ENCODE measurements around the gene GYPB. TPM values are rescaled to one million over a fixed set of nuclear protein-coding genes. Genes with fewer than 3 reads are reported as not detected.
"Not testable (repeated sequence)": the region's sequence is repeated elsewhere in the genome, so short reads cannot be mapped to it uniquely, and the experiment has no call there.

The GYPB gene
- total and polyA plus RNA-seq, 7 experiments from 2014 or later = not detected

- CTCF ChIA-PET; intact Hi-C loops (cut with micrococcal nuclease); H3K4me3 ChIP-seq (ENCODE audit: low read length); POLR2A ChIA-PET; H3K4me1 Mint-ChIP-seq; H3K4me1 ChIP-seq (ENCODE audit: control insufficient read depth in 2 of 2, insufficient read depth in 2 of 2, low read length in 2 of 2); H3K27ac ChIP-seq (ENCODE audit: low read depth, low read length); H3K36me3 ChIP-seq (ENCODE audit: control insufficient read depth in 2 of 3, insufficient read depth in 3 of 3, low read length in 3 of 3); ATAC-seq; H3K27me3 ChIP-seq (ENCODE audit: control insufficient read depth in 2 of 2, insufficient read depth in 2 of 2, low read length in 2 of 2); H3K27ac Mint-ChIP-seq; H3K36me3 Mint-ChIP-seq; H3K27me3 Mint-ChIP-seq; H3K9me3 ChIP-seq (ENCODE audit: control insufficient read depth in 2 of 3, low read length in 3 of 3); H3K9me3 Mint-ChIP-seq; DNase-seq; H3K4me3 Mint-ChIP-seq: not testable (repeated sequence)
Observed at GRCh38 chr4:144049495-144050424, 30.6 kb upstream of the GYPB start.

DNA sequence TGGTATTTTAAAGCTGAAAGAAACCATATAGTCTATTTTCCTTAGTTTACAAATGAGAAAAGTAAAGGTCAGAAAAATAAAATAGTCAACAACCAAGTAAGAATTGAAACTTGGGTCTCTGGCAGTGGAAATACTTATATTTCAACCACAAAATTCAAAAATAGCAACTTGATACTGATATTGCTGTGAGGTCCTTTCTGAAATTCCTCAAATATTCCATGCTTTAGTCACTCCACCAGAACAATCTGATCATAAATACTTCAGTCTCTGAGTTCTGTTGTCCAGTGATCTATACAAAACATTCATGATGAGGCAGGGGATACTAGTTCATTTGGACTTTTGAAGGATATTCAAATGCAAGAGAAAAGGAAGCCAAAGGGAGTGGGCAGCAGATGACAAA is 25.8 kb upstream of the GYPB start:
- ATAC-seq; H3K4me1 ChIP-seq (ENCODE audit: control insufficient read depth in 2 of 2, insufficient read depth in 2 of 2, low read length in 2 of 2); H3K27ac ChIP-seq (ENCODE audit: low read depth, low read length); POLR2A ChIA-PET; H3K4me3 ChIP-seq (ENCODE audit: low read length); H3K27me3 Mint-ChIP-seq; CTCF ChIA-PET; H3K4me3 Mint-ChIP-seq; DNase-seq; H3K36me3 ChIP-seq (ENCODE audit: control insufficient read depth in 2 of 3, insufficient read depth in 3 of 3, low read length in 3 of 3); intact Hi-C loops (cut with micrococcal nuclease); H3K27ac Mint-ChIP-seq; H3K9me3 ChIP-seq (ENCODE audit: control insufficient read depth in 2 of 3, low read length in 3 of 3); H3K36me3 Mint-ChIP-seq; H3K4me1 Mint-ChIP-seq; H3K27me3 ChIP-seq (ENCODE audit: control insufficient read depth in 2 of 2, insufficient read depth in 2 of 2, low read length in 2 of 2): not testable (repeated sequence)
- peaks cover 2 to 12% (median 6%) of the 10 kb centered on the region in 11 donors for H3K9me3 Mint-ChIP-seq

DNA sequence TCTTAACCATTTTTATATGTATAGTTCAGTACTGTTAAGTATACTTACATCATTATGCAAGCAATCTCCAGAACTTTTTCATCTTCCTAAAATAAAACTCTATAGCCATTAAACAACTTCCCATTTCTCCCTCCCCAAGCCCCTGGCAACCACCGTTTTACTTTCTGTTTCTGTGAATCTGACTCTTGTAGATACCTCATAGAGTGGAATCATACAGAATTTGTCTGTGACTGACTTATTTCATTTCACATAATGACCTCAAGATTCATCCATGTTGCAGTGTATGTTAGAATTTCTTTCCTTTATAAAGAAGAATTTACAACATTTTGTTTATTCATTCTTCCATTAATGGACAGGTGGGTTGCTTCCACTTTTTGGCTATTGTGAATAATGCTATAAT is 13.4 kb upstream of the GYPB start:
- Mint-ChIP-seq H3K4me1 (peaks cover 0 to 14% (median 2%) of the 10 kb centered on the region in 7 donors), H3K27me3 (peaks cover 0 to 13% (median 8%) of the 10 kb centered on the region in 5 donors)
- H3K27ac ChIP-seq (ENCODE audit: low read depth, low read length); intact Hi-C loops (cut with micrococcal nuclease); H3K4me3 ChIP-seq (ENCODE audit: low read length); ATAC-seq; H3K36me3 Mint-ChIP-seq; H3K27me3 ChIP-seq (ENCODE audit: control insufficient read depth in 2 of 2, insufficient read depth in 2 of 2, low read length in 2 of 2); DNase-seq; H3K4me3 Mint-ChIP-seq; H3K36me3 ChIP-seq (ENCODE audit: control insufficient read depth in 2 of 3, insufficient read depth in 3 of 3, low read length in 3 of 3); POLR2A ChIA-PET; H3K27ac Mint-ChIP-seq; H3K9me3 Mint-ChIP-seq; H3K9me3 ChIP-seq (ENCODE audit: control insufficient read depth in 2 of 3, low read length in 3 of 3); H3K4me1 ChIP-seq (ENCODE audit: control insufficient read depth in 2 of 2, insufficient read depth in 2 of 2, low read length in 2 of 2); CTCF ChIA-PET: not testable (repeated sequence)

DNA sequence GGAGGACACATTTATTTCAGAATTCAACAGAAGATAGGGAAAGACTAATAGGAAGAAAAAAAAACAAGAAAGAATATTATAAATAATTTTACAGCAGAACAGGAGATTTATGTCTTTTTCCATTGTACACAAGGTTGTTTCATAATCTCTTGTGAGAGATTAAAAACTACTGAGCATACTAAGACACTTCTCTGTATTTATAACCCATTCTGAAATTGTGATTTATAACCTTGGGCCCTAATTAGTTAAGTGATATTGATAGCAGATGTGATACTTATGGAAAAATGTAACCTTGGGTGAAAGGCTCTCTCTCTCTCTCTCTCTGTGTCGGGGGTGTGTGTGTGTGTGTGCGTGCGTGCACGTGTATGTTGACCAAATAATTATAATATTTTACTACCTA is 12.7 kb upstream of the GYPB start:
- H3K36me3 Mint-ChIP-seq; H3K9me3 ChIP-seq (ENCODE audit: control insufficient read depth in 2 of 3, low read length in 3 of 3); intact Hi-C loops (cut with micrococcal nuclease); H3K4me3 ChIP-seq (ENCODE audit: low read length); H3K36me3 ChIP-seq (ENCODE audit: control insufficient read depth in 2 of 3, insufficient read depth in 3 of 3, low read length in 3 of 3); DNase-seq; POLR2A ChIA-PET; H3K27ac Mint-ChIP-seq; H3K9me3 Mint-ChIP-seq; CTCF ChIA-PET; ATAC-seq; H3K4me1 ChIP-seq (ENCODE audit: control insufficient read depth in 2 of 2, insufficient read depth in 2 of 2, low read length in 2 of 2); H3K27me3 Mint-ChIP-seq; H3K4me3 Mint-ChIP-seq; H3K27ac ChIP-seq (ENCODE audit: low read depth, low read length); H3K27me3 ChIP-seq (ENCODE audit: control insufficient read depth in 2 of 2, insufficient read depth in 2 of 2, low read length in 2 of 2): not testable (repeated sequence)
- H3K4me1 Mint-ChIP-seq = peaks cover 0 to 14% (median 2%) of the 10 kb centered on the region in 7 donors

GRCh38 chr4:144031369-144031768 is 12.2 kb upstream of the GYPB start:
- H3K27ac Mint-ChIP-seq; H3K27me3 ChIP-seq (ENCODE audit: control insufficient read depth in 2 of 2, insufficient read depth in 2 of 2, low read length in 2 of 2); intact Hi-C loops (cut with micrococcal nuclease); H3K36me3 Mint-ChIP-seq; DNase-seq; H3K4me1 ChIP-seq (ENCODE audit: control insufficient read depth in 2 of 2, insufficient read depth in 2 of 2, low read length in 2 of 2); H3K9me3 ChIP-seq (ENCODE audit: control insufficient read depth in 2 of 3, low read length in 3 of 3); POLR2A ChIA-PET; H3K27me3 Mint-ChIP-seq; H3K4me3 Mint-ChIP-seq; ATAC-seq; H3K9me3 Mint-ChIP-seq; CTCF ChIA-PET; H3K27ac ChIP-seq (ENCODE audit: low read depth, low read length); H3K4me3 ChIP-seq (ENCODE audit: low read length); H3K36me3 ChIP-seq (ENCODE audit: control insufficient read depth in 2 of 3, insufficient read depth in 3 of 3, low read length in 3 of 3): not testable (repeated sequence)
- H3K4me1 Mint-ChIP-seq = peaks cover 0 to 14% (median 2%) of the 10 kb centered on the region in 7 donors

GRCh38 chr4:144030708-144031107 is 11.5 kb upstream of the GYPB start:
- DNase-seq; H3K27ac ChIP-seq (ENCODE audit: low read depth, low read length); CTCF ChIA-PET; H3K36me3 ChIP-seq (ENCODE audit: control insufficient read depth in 2 of 3, insufficient read depth in 3 of 3, low read length in 3 of 3); H3K9me3 ChIP-seq (ENCODE audit: control insufficient read depth in 2 of 3, low read length in 3 of 3); H3K4me3 ChIP-seq (ENCODE audit: low read length); POLR2A ChIA-PET; H3K27ac Mint-ChIP-seq; H3K4me3 Mint-ChIP-seq; H3K27me3 ChIP-seq (ENCODE audit: control insufficient read depth in 2 of 2, insufficient read depth in 2 of 2, low read length in 2 of 2); H3K9me3 Mint-ChIP-seq; H3K27me3 Mint-ChIP-seq; ATAC-seq; intact Hi-C loops (cut with micrococcal nuclease); H3K4me1 ChIP-seq (ENCODE audit: control insufficient read depth in 2 of 2, insufficient read depth in 2 of 2, low read length in 2 of 2); H3K36me3 Mint-ChIP-seq: not testable (repeated sequence)
- peaks cover 0 to 14% (median 2%) of the 10 kb centered on the region in 7 donors for H3K4me1 Mint-ChIP-seq

- ATAC-seq; POLR2A ChIA-PET; H3K4me1 ChIP-seq (ENCODE audit: control insufficient read depth in 2 of 2, insufficient read depth in 2 of 2, low read length in 2 of 2); H3K27me3 Mint-ChIP-seq; CTCF ChIA-PET; H3K4me3 Mint-ChIP-seq; H3K36me3 Mint-ChIP-seq; H3K9me3 ChIP-seq (ENCODE audit: control insufficient read depth in 2 of 3, low read length in 3 of 3); H3K27me3 ChIP-seq (ENCODE audit: control insufficient read depth in 2 of 2, insufficient read depth in 2 of 2, low read length in 2 of 2); H3K4me3 ChIP-seq (ENCODE audit: low read length); H3K27ac ChIP-seq (ENCODE audit: low read depth, low read length); H3K36me3 ChIP-seq (ENCODE audit: control insufficient read depth in 2 of 3, insufficient read depth in 3 of 3, low read length in 3 of 3); H3K9me3 Mint-ChIP-seq; H3K27ac Mint-ChIP-seq; DNase-seq: not testable (repeated sequence)
- intact Hi-C loops (cut with micrococcal nuclease) = loop anchor here in 1 of 2 donors (10.0 kb wide), 1 partner anchor 252 kb away; no protein-coding TSS in a partner anchor
- peaks cover 0 to 10% (median 0%) of the 10 kb centered on the region in 7 donors for H3K4me1 Mint-ChIP-seq
Observed at GRCh38 chr4:144026682-144027081, 7.5 kb upstream of the GYPB start.
